ENCODE data around the gene NR3C1.

GRCh38 chr5:143396353-143396940, 7.0 kb downstream of the NR3C1 start:
- no peak for TF ChIP-seq CTCF (IDR thresholded peaks at IDR 0.05 in 4 of 5, conservative IDR thresholded peaks at IDR 0.05 in 1 of 5)
- TF ChIP-seq POLR2A (IDR thresholded peaks at IDR 0.05), result no peak

All from gastrocnemius medialis (tissue), 4 donors.